T-helper 2 cell treated with Interferon-gamma antibody and Interleukin-4, amounts not matched to agents 100 ng/mL and 5 ng/mL, for 36 hours (primary cell): Measurements from ENCODE around the gene SETD2. TPM values are rescaled to one million over a fixed set of nuclear protein-coding genes. Genes with fewer than 3 reads are reported as not detected.
"Not testable (repeated sequence)": the region's sequence is repeated elsewhere in the genome, so short reads cannot be mapped to it uniquely, and the experiment has no call there.

ENCODE experiments used
- intact Hi-C: fragments of 100-400 bp; cut with micrococcal nuclease; formaldehyde crosslinking; loops from one replicate; pipeline ENCODE4 v1.15.1; 2023
- total RNA-seq: library from RNA; stranded (reverse); gene quantifications from 2 replicates; pipeline ENCODE4 v1.2.3, GENCODE V29; 2022

The SETD2 gene
- total RNA-seq = 46.2 and 46.5 TPM in 2 replicates

DNA sequence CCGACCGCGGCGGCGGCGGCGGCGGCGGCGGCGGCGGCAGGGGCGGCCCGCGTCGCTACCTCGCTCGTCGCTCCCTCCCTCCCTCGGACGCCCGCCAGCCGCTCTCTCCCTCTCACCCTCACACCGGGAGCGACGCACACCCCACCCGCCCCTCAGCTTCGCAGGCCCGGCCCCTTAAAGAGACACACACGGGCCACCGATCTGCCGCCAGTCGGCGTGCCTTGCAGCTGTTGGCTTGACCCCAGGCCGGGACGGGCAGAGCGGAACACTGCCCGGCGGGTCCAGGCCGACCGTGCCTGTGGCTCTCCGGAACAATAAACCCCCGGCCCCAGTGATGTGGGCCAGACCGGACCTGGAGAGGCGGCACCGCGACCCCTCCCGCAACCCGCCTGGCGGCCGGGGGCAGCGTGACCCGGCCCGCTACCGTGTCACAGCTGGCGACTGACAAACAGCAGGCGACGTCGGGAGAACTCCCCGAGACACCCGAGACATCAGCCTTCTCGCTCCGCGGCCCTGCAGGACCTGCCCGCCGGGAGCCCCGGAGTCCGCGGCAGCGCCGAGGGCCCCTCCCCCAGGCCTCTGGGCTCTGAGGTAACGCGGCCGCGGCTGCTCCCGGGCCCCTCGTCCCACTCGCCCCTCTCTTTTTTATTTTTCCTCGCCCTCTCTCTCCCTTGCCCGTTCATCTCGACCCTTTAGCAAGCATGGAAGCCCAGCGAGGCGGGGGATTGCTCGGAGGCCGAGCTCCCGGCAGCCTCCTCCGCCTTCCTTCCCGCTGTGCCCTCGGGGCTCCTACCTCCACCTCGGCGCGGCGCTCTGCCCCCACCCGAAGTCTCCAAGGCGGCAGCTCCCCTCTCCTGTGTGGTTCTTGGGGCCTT, at the start of gene SETD2:
Gene SETD2, minus strand, starts transcription at position 107 of the 875 bp plus-strand sequence. CDS start 189 bp downstream, outside the sequence.
- intact Hi-C loops = loop anchor here (1.0 to 10.0 kb wide), 9 partner anchors 47 to 1931 kb away; partner anchors contain the start of genes ELP6, KIF9, KLHL18 and NBEAL2

DNA sequence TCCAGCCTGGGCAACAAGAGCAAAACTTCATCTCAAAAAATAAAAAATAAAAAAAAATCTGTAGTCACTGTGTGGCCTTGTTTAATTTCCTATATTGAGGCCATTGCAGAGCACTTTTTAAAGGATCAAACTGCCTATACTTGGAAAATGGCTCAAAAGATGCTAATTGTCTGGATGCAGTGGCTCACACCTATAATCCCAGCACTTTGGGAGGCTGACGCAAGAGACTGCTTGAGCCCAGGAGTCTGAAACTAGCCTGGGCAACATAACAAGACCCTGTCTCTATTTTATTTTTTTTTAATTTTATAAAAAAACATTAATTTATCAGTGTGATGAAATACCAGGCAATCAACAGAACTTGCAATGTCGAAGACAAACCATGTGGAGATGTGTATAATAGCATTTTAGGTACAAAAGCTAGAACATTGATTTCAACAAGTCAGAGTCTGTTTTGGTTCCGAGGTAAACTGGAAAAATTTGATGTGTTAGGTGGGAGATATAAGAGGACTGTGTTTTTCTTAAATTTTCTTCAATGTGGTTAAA, 47.0 kb upstream of the SETD2 start:
- intact Hi-C loops = no loop called here

DNA sequence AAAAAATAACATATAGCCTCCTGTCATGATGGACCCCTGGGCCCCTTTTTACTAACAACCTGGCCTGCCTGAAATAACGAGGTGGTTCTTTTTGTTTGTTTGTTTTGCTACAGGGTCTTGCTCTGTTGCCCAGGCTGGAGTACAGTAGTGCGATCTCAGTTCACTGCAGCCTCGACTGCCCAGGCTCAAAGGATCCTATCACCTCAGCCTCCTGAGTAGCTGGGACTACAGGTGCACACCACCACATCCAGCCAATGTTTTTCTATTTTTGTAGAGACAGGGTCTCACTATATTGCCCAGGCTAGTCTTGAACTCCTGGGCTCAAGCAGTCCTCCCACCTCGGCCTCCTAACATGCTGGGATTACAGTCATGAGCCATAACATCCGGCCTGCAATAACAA, 42.1 kb upstream of the SETD2 start:
- intact Hi-C loops = not testable (repeated sequence)

GRCh38 chr3:47204875-47205274, 41.0 kb upstream of the SETD2 start:
- intact Hi-C loops = no loop called here

DNA sequence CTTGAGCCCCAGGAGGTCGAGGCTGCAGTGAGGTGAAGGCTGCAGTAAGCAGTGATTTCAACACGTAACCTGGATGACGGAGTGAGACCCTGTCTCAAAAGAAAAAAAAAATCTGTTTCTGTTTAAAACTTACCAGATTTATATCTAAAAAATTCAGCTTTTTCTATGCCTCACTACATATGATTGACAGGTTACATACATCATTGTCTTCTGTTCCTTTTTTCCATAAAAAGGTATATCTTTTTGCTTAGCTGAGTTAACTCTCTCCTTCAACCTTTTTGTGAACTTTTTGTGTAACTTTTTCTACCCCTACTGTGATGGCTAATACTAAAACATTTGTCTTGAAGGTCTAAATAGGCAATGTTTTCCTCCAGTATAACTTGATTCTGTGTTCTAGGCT, 38.6 kb upstream of the SETD2 start:
- intact Hi-C loops = no loop called here

GRCh38 chr3:47197287-47197686, 33.4 kb upstream of the SETD2 start:
- intact Hi-C loops = no loop called here

GRCh38 chr3:47194994-47195393, 31.1 kb upstream of the SETD2 start:
- intact Hi-C loops = no loop called here

GRCh38 chr3:47193871-47194859, 30.3 kb upstream of the SETD2 start:
- intact Hi-C loops = no loop called here

DNA sequence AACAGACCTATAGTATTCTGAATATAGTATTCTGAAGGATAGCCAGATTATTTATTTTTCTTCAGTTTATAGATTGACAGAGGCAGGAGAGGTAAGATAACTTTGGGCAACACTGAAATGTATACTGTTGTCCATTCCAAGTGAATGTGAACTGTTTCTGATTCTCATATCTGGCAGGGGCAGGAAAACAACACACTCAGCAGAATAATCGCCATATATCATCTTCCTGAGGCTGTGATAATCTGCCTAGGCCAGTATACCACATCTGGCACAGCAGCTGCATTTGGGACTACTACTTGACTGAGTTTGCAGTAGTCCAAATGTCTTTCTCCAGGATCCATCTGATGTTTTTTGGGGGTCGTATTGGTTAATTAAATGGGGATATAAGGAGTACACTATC, 22.4 kb upstream of the SETD2 start:
- intact Hi-C loops = no loop called here

DNA sequence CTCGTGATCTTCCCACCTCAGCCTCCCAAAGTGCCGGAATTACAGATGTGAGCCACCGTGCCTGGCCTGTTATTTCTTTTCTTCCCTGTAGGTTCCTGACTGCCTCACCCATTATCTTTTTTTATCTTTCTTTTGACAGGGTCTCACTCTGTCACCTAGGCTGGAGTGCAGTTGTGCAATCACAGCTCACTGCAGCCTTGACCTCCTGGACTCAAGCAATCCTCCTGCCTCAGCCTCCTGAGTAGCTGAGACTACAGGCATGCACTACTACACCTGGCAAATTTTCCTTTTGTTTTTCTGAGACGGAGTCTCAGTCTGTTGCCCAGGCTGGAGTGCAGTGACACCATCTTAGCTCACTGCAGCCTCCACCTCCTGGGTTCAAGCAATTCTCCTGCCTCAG, 17.8 kb upstream of the SETD2 start:
- intact Hi-C loops = not testable (repeated sequence)

GRCh38 chr3:47180011-47180410, 16.1 kb upstream of the SETD2 start:
- intact Hi-C loops = not testable (repeated sequence)

GRCh38 chr3:47176582-47176981, 12.7 kb upstream of the SETD2 start:
- intact Hi-C loops = no loop called here

DNA sequence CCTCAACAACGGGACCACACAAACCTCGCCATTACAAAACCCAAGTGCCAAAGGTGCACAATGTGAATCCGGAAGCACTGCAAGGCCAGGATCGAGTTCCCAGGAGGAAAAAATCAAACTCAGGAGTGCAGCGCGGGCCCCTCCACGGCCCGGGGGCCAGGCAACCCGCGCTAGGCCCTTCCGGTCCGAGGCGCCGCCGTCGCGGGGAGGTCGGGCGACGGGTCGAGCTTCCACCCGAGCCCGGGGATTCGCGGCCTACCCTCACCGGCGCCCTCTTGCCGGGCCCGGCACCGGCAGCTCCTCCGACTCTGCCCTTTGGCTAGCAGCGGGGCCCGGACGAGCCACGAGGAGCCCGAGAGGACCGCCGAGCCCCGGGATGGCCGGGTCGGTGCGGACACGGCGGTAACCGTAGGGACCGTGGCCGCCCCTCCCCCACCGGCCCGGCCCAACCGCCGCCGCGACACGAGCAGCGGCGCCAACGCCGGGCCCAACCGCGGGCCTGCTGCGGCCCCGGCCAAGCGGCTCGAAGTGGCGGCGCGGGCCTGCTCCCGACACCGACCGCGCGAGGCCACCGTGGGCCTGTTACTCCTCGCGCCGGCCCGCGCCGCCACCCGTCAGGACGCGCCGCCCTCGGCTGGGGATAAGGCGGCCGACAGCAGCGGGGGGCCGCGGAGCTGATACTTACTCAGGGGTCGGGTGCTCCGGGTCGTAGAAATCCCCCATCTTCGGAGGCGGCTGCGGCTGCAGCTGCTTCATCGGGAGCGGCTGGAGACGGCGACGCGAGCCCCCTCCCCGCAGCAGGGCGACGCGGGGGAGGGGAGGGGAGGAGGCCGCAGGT, 525 bp downstream of the SETD2 start:
- intact Hi-C loops = loop anchor here (1.0 to 10.0 kb wide), 9 partner anchors 46 to 1931 kb away; partner anchors contain the start of genes ELP6, KIF9, KLHL18 and NBEAL2

DNA sequence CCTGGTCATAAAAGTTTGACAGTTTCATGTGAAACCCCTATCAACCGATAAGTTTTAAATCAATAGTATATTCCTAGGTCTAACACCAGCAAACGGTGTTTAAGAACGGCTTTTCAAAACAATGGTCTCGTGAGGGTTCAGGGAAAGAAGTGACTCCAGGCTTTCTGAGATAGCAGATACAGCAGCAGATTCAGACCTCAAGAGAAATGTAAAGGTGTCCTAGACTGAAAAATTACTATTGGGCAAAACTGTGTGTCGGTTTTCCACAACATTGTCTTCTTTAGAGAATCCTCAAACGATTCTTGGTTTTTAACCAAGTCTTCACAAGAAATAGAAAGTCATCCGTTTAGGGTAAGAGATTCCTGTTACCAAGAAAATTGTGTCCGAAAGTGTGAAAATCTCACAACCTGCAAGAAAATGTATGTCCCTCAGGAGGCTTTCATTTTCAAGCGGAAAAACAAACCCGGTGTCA, 1.2 kb downstream of the SETD2 start:
- intact Hi-C loops = loop anchor here (5.0 to 10.0 kb wide), 6 partner anchors 45 to 1932 kb away; partner anchors contain the start of genes ELP6, QRICH1 and SCAP

DNA sequence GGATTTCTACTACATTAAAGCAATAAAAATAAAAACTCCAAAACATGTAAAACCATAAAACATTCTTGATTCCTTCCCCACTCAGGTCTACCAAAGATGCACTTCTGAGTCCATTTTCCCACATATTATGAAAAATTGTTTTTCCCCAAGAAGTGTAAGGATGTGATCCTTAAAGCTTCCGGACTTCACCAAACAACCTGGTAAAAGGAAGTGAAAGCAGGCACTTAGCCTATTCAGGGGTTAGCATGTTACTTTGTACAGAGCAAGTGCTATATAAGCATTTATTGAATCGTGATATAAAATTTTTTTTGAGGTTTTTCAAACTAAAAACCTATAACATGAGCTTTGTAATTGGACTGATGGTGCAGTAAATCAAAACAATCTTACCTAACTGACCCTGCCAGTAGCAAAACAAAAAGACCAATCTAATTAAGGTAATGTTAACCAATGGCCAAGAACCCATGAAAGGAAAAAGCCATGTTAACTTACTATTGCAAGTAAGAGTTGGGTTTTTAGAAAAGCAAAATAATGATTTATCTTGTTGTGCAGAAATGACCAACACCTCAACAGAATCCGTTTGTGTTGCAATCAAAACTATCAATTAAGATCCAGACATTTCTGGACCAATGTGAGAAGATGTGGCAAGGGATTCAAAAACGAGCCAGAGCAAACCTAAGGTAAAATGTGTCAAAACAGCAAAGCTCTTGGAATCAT, 1.8 kb downstream of the SETD2 start:
- intact Hi-C loops = loop anchor here (5.0 to 10.0 kb wide), 6 partner anchors 45 to 1933 kb away; partner anchors contain the start of genes ELP6, QRICH1 and SCAP

DNA sequence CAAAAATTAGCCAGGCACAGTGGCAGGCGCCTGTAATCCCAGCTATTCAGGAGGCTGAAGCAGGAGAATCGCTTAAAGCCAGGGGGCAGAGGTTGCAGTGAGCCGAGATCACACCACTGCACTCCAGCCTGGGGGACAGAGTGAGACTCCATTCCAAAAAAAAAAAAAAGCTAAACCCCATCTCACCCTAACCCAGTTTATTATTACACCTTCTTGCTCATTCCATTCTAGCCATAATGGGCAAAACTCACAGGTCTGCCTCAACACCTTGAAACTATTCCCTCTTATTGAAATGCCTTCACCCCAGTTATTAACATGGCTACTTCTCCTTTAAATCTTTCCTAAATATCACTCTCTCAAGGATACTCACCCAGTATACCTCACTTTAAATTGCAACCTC, 4.1 kb downstream of the SETD2 start:
- intact Hi-C loops = loop anchor here (5.0 to 10.0 kb wide), 6 partner anchors 43 to 1935 kb away; partner anchors contain the start of genes ELP6, QRICH1 and SCAP

GRCh38 chr3:47158208-47158607, 5.7 kb downstream of the SETD2 start:
- intact Hi-C loops = no loop called here

- intact Hi-C loops = no loop called here
Observed at GRCh38 chr3:47156396-47156795, 7.5 kb downstream of the SETD2 start.

- intact Hi-C loops = no loop called here
Observed at GRCh38 chr3:47152578-47152977, 11.3 kb downstream of the SETD2 start.
